ENCODE measurements around the gene ITPRIPL1. TPM values are rescaled to one million over a fixed set of nuclear protein-coding genes. Genes with fewer than 3 reads are reported as not detected.
A peak's percentile ranks its signal among the peaks of the same experiment; 100 is the strongest.

ITPRIPL1 gene
- polyA plus RNA-seq, 1 donor from 2014 or later = not detected

DNA sequence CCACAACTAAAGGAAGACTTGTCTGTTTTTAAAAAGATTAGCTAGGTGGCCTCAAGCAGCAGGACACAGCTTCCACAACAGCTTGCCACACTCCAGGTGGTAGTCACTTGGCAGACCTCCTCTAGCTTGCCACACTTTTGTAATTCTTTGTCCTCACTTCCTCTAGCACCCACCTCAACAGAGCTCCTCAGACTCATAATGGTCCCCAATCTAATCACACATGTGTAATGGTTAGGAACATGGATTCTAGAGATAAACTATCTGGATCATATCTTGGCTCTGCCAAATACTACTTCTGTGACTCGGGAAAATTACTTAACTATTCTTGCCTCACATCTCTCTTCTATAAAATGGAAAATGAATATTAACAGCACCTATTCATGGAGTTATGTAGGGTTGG, 23.3 kb upstream of the ITPRIPL1 start:
- H3K36me3 ChIP-seq (ENCODE audit: insufficient read depth, low read length) = peaks cover 6% of the 10 kb centered on the region
- TF ChIP-seq, protein P1, sequence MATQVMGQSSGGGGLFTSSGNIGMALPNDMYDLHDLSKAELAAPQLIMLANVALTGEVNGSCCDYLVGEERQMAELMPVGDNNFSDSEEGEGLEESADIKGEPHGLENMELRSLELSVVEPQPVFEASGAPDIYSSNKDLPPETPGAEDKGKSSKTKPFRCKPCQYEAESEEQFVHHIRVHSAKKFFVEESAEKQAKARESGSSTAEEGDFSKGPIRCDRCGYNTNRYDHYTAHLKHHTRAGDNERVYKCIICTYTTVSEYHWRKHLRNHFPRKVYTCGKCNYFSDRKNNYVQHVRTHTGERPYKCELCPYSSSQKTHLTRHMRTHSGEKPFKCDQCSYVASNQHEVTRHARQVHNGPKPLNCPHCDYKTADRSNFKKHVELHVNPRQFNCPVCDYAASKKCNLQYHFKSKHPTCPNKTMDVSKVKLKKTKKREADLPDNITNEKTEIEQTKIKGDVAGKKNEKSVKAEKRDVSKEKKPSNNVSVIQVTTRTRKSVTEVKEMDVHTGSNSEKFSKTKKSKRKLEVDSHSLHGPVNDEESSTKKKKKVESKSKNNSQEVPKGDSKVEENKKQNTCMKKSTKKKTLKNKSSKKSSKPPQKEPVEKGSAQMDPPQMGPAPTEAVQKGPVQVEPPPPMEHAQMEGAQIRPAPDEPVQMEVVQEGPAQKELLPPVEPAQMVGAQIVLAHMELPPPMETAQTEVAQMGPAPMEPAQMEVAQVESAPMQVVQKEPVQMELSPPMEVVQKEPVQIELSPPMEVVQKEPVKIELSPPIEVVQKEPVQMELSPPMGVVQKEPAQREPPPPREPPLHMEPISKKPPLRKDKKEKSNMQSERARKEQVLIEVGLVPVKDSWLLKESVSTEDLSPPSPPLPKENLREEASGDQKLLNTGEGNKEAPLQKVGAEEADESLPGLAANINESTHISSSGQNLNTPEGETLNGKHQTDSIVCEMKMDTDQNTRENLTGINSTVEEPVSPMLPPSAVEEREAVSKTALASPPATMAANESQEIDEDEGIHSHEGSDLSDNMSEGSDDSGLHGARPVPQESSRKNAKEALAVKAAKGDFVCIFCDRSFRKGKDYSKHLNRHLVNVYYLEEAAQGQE (IDR thresholded peaks at IDR 0.05; ENCODE audit: borderline replicate concordance) = no peak
- TF ChIP-seq TAF1 (IDR thresholded peaks at IDR 0.05; ENCODE audit: low read depth) (no peak), SMC3 (conservative IDR thresholded peaks at IDR 0.05; ENCODE audit: poor library complexity) (no peak)
- H3K9me3 ChIP-seq (ENCODE audit: low read length) = no peaks in the 10 kb centered on the region
- no peak overlapping the region for H3K4me2 ChIP-seq (ENCODE audit: low read length)
- H4K20me1 ChIP-seq (ENCODE audit: insufficient read depth) = no peaks in the 10 kb centered on the region
- H3K79me2 ChIP-seq (replicated peaks; ENCODE audit: insufficient read depth, low read length) = peaks cover 44% of the 10 kb centered on the region
- H3F3A ChIP-seq (ENCODE audit: insufficient read depth, low read length, poor library complexity, severe bottlenecking) = no peaks in the 10 kb centered on the region
- H3K9ac ChIP-seq (ENCODE audit: low read length) = no peak overlapping the region
- H3K27ac ChIP-seq (ENCODE audit: low read length) = no peak overlapping the region
- H3K27me3 ChIP-seq (ENCODE audit: insufficient read depth, low read depth, low read length) = no peaks in the 10 kb centered on the region
- no peaks in the 10 kb centered on the region for H3K9me2 ChIP-seq (ENCODE audit: insufficient read depth, low read length)
- no peak overlapping the region for H2AFZ ChIP-seq (ENCODE audit: low read depth, low read length)
- no peak overlapping the region for H3K4me3 ChIP-seq (ENCODE audit: low read length)

DNA sequence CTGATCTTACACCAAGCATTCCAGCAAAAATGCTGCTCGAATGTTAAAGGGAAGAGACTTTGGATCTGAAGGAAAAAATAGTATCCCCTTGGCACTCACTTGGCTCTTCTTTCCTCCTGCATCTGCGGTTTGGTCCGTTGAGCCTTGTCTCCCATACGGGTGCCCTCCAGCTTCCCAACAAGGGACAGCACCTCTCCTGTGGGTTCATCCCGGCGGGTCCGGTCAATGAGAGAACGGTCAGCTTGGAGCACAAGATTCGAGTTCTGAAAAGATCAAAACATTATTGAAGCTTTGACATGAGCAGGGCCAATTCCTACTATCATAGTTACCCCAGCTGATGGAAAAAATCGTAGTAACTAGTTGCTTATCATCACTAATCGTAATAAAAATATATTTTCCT, 20.5 kb upstream of the ITPRIPL1 start:
- peaks cover 44% of the 10 kb centered on the region for H3K79me2 ChIP-seq (replicated peaks; ENCODE audit: insufficient read depth, low read length)
- H3K36me3 ChIP-seq (ENCODE audit: insufficient read depth, low read length) = no peaks in the 10 kb centered on the region
- H3K4me2 ChIP-seq (ENCODE audit: low read length) = peak overlapping the region; percentile 90
- H3K9me3 ChIP-seq (ENCODE audit: low read length) = no peaks in the 10 kb centered on the region
- H2AFZ ChIP-seq (ENCODE audit: low read depth, low read length) = peak overlapping the region; percentile 98
- no peaks in the 10 kb centered on the region for H3K27me3 ChIP-seq (ENCODE audit: insufficient read depth, low read depth, low read length)
- TF ChIP-seq RAD21 (conservative IDR thresholded peaks at IDR 0.05) (no peak), EZH2 (IDR thresholded peaks at IDR 0.05; ENCODE audit: borderline replicate concordance, insufficient read depth, low read length, poor library complexity, severe bottlenecking) (no peak), SMC3 (conservative IDR thresholded peaks at IDR 0.05; ENCODE audit: poor library complexity) (no peak), TAF1 (IDR thresholded peaks at IDR 0.05; ENCODE audit: low read depth) (no peak), MXI1 (conservative IDR thresholded peaks at IDR 0.05; ENCODE audit: poor library complexity, severe bottlenecking) (no peak), POLR2AphosphoS5 (IDR thresholded peaks at IDR 0.05) (no peak), EP300 (conservative IDR thresholded peaks at IDR 0.05; ENCODE audit: poor library complexity, severe bottlenecking) (no peak)
- TF ChIP-seq, protein P1 (IDR thresholded peaks at IDR 0.05; ENCODE audit: borderline replicate concordance) = no peak
- TF ChIP-seq, protein P2, sequence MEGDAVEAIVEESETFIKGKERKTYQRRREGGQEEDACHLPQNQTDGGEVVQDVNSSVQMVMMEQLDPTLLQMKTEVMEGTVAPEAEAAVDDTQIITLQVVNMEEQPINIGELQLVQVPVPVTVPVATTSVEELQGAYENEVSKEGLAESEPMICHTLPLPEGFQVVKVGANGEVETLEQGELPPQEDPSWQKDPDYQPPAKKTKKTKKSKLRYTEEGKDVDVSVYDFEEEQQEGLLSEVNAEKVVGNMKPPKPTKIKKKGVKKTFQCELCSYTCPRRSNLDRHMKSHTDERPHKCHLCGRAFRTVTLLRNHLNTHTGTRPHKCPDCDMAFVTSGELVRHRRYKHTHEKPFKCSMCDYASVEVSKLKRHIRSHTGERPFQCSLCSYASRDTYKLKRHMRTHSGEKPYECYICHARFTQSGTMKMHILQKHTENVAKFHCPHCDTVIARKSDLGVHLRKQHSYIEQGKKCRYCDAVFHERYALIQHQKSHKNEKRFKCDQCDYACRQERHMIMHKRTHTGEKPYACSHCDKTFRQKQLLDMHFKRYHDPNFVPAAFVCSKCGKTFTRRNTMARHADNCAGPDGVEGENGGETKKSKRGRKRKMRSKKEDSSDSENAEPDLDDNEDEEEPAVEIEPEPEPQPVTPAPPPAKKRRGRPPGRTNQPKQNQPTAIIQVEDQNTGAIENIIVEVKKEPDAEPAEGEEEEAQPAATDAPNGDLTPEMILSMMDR (IDR thresholded peaks at IDR 0.05; ENCODE audit: poor library complexity, severe bottlenecking) = no peak
- H3F3A ChIP-seq (ENCODE audit: insufficient read depth, low read length, poor library complexity, severe bottlenecking) = no peaks in the 10 kb centered on the region
- H3K9ac ChIP-seq (ENCODE audit: low read length) = peak overlapping the region; percentile 85
- H3K27ac ChIP-seq (ENCODE audit: low read length) = peak overlapping the region; percentile 83
- H4K20me1 ChIP-seq (ENCODE audit: insufficient read depth) = no peaks in the 10 kb centered on the region
- H3K9me2 ChIP-seq (ENCODE audit: insufficient read depth, low read length) = no peaks in the 10 kb centered on the region
- H3K4me3 ChIP-seq (ENCODE audit: low read length) = peak overlapping the region; percentile 85

Measured in neural cell (in vitro differentiated cells).